Colonic mucosa (tissue), 4 donors: Measurements from ENCODE around the gene KCTD18. TPM values are rescaled to one million over a fixed set of nuclear protein-coding genes. Genes with fewer than 3 reads are reported as not detected.

Experiments
- DNase-seq: peaks from one replicate; pipeline ENCODE4 v3.0.0-alpha.2; 2020
- H3K27ac ChIP-seq: fragments of 200-600 bp; one replicate; pipeline ENCODE4 v1.8.0; 2021
- H3K27me3 ChIP-seq: fragments of 200-600 bp; one replicate; pipeline ENCODE4 v1.8.0; 2021
- H3K36me3 ChIP-seq: fragments of 200-600 bp; one replicate; pipeline ENCODE4 v1.8.0; 2021
- H3K4me1 ChIP-seq: fragments of 200-600 bp; one replicate; pipeline ENCODE4 v1.8.0; 2021; ENCODE audit warnings: mild to moderate bottlenecking
- H3K4me3 ChIP-seq: fragments of 200-600 bp; one replicate; pipeline ENCODE4 v1.8.0; 2021
- H3K9ac ChIP-seq, 2 donors: one replicate each; pipeline ENCODE4 v1.7.0; 2013; ENCODE audit warnings: control low read depth in 2 of 2, low read depth in 2 of 2, low read length in 2 of 2
- H3K9me3 ChIP-seq: fragments of 200-600 bp; one replicate; pipeline ENCODE4 v1.8.0; 2021
- intact Hi-C: fragments of 100-400 bp; cut with DNase I; formaldehyde crosslinking; loops from one replicate; pipeline ENCODE4 v1.14.1; 2022
- total RNA-seq, 2 donors: library from RNA; stranded (reverse); fragmentation: NEBNext Ultra II Directional in 1 of 2; extraction: Animal tissue kit (Norgen Biotek cat#: 25700) in 1 of 2; gene quantifications; one replicate each; pipeline ENCODE4 v1.2.1, GENCODE V29; 2021
- TF ChIP-seq, protein P1 (sequence below): fragments of 200-600 bp; IDR thresholded peaks from one replicate; pipeline ENCODE4 v1.8.0; 2022; ENCODE audit warnings: antibody characterized with exemption, mild to moderate bottlenecking
- donor health status: healthy.
- donor health status: DM: no; HTN: no; CAD: no.
- donor health status: DM: no; HTN: no; CAD: no.

KCTD18 gene
- total RNA-seq, 2 donors from 2014 or later = 8.6 to 13.8 TPM

DNA sequence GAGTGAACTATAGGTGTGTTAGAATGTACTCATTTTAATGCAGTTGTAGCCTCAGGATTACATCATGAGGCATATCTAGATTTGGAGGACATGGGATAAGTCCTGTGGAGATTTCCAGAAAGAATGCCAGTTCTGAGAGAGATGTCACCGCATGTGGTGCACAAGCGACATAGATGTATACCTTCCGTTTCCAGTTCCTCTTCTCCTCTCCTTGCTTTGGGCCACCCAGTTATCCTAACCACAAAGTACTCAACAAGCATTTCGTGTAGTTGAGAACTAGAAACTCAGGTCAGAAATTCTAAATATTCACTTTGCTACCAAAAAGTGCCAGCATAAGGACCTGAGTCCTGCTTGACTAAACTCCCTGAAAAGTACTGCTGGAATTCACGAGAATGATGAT, 66.5 kb downstream of the KCTD18 start:
- no peak for DNase-seq
- intact Hi-C loops = no loop called here
- no peaks in the 10 kb centered on the region for H3K4me1 ChIP-seq
- no peaks in the 10 kb centered on the region for H3K27me3 ChIP-seq
- H3K36me3 ChIP-seq = no peaks in the 10 kb centered on the region
- no peak overlapping the region for H3K4me3 ChIP-seq
- H3K9me3 ChIP-seq = no peaks in the 10 kb centered on the region
- H3K9ac ChIP-seq = no peak overlapping the region
- H3K27ac ChIP-seq = no peak overlapping the region
- TF ChIP-seq, protein P1, sequence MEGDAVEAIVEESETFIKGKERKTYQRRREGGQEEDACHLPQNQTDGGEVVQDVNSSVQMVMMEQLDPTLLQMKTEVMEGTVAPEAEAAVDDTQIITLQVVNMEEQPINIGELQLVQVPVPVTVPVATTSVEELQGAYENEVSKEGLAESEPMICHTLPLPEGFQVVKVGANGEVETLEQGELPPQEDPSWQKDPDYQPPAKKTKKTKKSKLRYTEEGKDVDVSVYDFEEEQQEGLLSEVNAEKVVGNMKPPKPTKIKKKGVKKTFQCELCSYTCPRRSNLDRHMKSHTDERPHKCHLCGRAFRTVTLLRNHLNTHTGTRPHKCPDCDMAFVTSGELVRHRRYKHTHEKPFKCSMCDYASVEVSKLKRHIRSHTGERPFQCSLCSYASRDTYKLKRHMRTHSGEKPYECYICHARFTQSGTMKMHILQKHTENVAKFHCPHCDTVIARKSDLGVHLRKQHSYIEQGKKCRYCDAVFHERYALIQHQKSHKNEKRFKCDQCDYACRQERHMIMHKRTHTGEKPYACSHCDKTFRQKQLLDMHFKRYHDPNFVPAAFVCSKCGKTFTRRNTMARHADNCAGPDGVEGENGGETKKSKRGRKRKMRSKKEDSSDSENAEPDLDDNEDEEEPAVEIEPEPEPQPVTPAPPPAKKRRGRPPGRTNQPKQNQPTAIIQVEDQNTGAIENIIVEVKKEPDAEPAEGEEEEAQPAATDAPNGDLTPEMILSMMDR = no peak

DNA sequence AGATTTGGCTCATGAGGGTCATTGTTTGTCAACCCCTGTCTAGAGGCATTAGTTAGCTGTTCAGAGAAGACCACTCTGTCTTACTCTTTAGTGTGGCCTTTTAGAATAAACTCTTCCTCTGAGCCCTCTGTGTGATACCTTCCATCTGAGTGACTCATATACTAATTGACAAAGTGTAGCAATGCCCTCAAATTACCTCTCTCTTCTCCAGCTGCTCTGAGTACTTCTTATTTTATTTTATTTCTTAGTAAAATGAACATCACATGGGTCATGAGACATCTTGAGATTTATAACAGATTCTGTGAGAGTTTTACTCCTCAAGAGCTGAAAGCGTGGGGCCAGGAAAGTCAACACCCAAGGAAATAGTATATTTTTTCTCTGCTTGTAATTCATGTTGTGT, 67.4 kb downstream of the KCTD18 start:
- DNase-seq = no peak
- Histone ChIP-seq H3K9ac (no peak overlapping the region), H3K4me3 (no peak overlapping the region), H3K4me1 (no peaks in the 10 kb centered on the region), H3K27me3 (no peaks in the 10 kb centered on the region), H3K9me3 (no peaks in the 10 kb centered on the region), H3K36me3 (no peaks in the 10 kb centered on the region), H3K27ac (no peak overlapping the region)
- intact Hi-C loops = no loop called here
- TF ChIP-seq, protein P1 = no peak

DNA sequence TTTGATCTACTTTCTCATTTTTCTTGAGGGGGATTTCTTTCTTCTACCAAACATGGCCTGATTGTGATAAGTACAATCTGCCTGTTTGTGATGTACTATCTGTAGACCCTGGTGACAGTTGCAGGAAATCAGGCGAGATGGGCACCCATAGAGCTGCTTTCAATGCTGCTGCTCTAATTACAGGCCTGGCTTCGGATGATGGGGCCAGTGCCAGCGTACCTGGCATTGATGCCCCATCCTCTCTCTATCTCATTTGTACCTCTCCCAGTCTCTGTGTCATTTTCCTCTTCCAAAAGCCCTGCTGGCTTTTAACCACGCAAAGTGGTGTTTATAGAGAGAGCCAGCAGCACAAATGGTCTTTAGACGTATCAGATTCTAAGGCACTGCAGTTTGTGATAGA, 69.9 kb downstream of the KCTD18 start:
- Histone ChIP-seq H3K36me3 (no peaks in the 10 kb centered on the region), H3K27ac (no peak overlapping the region), H3K9me3 (no peaks in the 10 kb centered on the region), H3K27me3 (no peaks in the 10 kb centered on the region), H3K9ac (no peak overlapping the region), H3K4me1 (no peaks in the 10 kb centered on the region), H3K4me3 (no peak overlapping the region)
- intact Hi-C loops = no loop called here
- DNase-seq = no peak
- TF ChIP-seq, protein P1 = no peak

Other genes starting within 250 kb of the KCTD18 start
- 100 to 1,000 TPM; 151 to 187 TPM for gene SPATS2L, start 203.4 kb downstream of the KCTD18 start, total RNA-seq
- gene SGO2, start 16.1 kb upstream of the KCTD18 start, total RNA-seq = 10 to 100 TPM in 1 of 2 donors, 1 to 10 TPM in 1; 7.6 to 19.5 TPM
- 1 to 10 TPM; 2.9 to 3.3 TPM for gene AOX1, start 75.9 kb upstream of the KCTD18 start, total RNA-seq